ENCODE results near the gene OR4A16.

The OR4A16 gene, protein sequence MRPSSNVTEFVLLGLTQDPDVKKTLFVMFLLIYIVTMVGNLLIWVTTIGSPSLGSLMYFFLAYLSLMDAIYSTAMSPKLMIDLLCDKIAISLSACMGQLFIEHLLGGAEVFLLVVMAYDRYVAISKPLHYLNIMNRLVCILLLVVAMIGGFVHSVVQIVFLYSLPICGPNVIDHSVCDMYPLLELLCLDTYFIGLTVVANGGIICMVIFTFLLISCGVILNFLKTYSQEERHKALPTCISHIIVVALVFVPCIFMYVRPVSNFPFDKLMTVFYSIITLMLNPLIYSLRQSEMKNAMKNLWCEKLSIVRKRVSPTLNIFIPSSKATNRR

DNA sequence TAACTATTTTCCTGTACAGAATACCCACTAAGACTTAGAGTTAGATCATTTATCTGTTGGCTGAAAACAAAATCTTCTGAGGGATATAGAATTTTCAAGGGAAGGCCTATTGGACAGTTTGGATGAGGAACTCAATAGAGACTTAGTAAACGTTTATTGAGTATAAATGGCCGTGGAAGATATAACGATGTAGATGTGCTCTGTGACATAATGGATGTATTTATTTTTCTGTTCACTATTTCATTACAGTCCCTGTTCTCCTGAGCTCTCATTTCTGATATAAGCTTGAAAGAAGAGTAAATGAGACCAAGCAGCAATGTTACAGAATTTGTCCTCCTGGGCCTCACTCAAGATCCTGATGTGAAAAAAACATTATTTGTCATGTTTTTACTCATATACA is at the start of gene OR4A16:
Gene OR4A16, plus strand, starts transcription at position 301 of the 400 bp plus-strand sequence. Its CDS starts 0 bp downstream, at position 301.
- no peak for DNase-seq (ENCODE audit: low read depth in 2 of 2)

DNA sequence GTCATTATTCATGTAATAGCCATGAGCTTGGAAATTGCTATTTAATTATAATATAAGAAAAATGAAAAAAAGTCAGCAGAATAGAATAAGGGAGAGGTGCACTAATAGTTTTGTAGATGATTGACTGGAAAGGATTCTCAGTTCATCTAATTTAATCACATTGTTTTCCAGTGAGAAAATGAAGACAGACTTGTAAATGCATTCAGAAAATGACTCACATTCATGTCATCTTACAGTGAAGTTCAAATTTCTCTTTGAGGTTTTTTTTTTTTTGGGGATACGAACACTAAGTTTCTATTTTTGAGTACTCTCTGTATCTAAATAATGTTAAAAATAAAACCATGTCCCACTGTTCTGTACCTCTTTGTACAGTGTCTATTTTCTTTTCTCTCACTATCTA is 18.5 kb upstream of the OR4A16 start:
- DNase-seq (ENCODE audit: low read depth in 2 of 2) = no peak

DNA sequence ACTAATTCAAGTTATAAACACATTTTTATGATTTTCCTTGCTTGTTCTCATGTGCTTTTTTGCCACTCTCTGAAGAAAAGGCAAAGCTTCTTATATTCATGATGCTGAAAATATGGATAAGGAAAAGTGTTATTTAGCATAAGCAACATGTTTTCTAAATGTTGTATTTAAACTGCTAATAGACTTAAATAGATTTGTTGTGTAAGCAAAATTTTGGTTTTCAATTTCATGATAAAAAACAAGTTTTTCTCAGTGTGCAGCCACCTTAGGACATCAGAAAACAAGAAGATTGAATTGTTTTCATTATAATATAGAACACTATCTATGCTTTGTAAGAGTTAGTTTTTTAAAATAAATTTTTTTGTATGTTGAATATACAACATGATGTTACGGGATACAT is 2.3 kb downstream of the OR4A16 start:
- DNase-seq (ENCODE audit: low read depth in 2 of 2) = no peak

DNA sequence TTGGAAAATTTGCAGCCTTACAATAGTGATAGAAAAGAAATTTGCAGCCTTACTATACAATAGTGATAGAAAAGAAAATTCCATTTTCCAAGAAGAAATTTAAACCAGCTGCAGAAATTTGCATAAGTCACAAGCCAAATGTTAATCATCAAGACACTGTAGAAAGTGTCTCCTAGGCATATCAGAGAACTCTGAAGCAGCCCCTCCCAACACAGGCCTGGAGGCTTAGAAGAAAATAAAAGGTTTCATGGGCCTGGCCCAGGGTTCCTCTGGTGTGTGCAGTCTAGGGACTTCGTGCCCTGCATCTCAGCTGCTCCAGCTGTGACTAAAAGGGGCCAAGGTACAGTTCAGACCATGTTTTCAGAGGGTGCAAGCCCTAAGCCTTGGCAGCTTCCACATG is 6.0 kb downstream of the OR4A16 start:
- DNase-seq (ENCODE audit: low read depth in 2 of 2) = no peak

DNA sequence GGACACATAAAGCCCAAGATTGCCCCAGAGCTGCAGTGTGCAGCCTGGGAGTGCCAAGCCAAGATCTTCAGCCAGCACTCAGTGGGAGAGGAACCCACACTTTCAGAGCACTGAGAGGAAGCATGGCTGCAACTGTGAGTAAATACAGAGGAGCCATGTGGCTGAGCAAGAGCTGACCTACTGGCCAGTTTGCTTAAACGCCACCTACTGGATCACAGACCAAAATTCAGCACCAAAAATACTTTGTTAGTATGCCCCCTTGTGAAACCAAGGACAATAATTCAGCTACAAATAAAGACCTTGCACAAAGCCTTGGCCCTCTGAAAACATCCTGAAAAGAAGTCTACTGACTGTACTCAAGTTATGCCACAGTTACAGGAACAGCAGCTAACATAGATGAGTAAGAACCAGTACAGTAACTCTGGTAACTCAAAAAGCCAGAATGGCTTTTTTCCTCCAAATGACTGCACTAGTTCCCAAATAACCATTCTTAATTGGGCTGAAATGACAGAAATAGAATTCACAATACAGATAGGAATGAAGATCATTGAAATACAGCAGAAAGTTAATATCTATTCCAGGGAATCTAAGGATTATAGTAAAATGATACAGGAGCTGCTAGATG is 14.7 kb downstream of the OR4A16 start:
- no peak for DNase-seq (ENCODE audit: low read depth in 2 of 2)

DNA sequence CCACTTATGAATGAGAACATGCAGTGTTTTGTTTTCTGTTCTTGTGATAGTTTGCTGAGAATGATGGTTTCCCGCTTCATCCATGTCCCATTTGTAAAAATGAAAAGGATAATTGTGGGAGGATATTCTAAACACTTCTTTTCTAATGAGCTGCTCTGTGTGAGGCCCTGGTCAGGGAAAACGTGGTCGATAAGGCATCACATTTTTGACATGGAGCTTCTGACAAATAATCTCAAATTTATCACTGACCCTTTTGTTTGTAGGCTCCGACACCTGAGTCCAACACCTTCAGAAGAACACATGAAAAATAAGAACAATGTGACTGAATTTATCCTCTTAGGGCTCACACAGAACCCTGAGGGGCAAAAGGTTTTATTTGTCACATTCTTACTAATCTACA is 24.7 kb downstream of the OR4A16 start, which contains the start of gene OR4A15:
Gene OR4A15, plus strand, starts transcription at position 301 of the 400 bp plus-strand sequence. Its CDS starts 0 bp downstream, at position 301.
- no peak for DNase-seq (ENCODE audit: low read depth in 2 of 2)

Data from activated CD8-positive, alpha-beta memory T cell treated with anti-CD3 and anti-CD28 coated beads for 4 hours (primary cell).